ENCODE data around the gene STARD13.

- TF ChIP-seq POLR2A (IDR thresholded peaks at IDR 0.05) = no peak
- TF ChIP-seq, protein P1, sequence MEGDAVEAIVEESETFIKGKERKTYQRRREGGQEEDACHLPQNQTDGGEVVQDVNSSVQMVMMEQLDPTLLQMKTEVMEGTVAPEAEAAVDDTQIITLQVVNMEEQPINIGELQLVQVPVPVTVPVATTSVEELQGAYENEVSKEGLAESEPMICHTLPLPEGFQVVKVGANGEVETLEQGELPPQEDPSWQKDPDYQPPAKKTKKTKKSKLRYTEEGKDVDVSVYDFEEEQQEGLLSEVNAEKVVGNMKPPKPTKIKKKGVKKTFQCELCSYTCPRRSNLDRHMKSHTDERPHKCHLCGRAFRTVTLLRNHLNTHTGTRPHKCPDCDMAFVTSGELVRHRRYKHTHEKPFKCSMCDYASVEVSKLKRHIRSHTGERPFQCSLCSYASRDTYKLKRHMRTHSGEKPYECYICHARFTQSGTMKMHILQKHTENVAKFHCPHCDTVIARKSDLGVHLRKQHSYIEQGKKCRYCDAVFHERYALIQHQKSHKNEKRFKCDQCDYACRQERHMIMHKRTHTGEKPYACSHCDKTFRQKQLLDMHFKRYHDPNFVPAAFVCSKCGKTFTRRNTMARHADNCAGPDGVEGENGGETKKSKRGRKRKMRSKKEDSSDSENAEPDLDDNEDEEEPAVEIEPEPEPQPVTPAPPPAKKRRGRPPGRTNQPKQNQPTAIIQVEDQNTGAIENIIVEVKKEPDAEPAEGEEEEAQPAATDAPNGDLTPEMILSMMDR (IDR thresholded peaks at IDR 0.05) = no peak
Measured at GRCh38 chr13:33112766-33113165, 172.8 kb downstream of the STARD13 start.
